GM18858 (cell line): ENCODE results near the gene CPT1C.

Source experiments
- ATAC-seq: cut with Tn5 transposase; IDR thresholded peaks from one replicate; pipeline ENCODE4 v1.9.1; 2021; ENCODE audit not compliant: unreplicated experiment

The CPT1C gene

DNA sequence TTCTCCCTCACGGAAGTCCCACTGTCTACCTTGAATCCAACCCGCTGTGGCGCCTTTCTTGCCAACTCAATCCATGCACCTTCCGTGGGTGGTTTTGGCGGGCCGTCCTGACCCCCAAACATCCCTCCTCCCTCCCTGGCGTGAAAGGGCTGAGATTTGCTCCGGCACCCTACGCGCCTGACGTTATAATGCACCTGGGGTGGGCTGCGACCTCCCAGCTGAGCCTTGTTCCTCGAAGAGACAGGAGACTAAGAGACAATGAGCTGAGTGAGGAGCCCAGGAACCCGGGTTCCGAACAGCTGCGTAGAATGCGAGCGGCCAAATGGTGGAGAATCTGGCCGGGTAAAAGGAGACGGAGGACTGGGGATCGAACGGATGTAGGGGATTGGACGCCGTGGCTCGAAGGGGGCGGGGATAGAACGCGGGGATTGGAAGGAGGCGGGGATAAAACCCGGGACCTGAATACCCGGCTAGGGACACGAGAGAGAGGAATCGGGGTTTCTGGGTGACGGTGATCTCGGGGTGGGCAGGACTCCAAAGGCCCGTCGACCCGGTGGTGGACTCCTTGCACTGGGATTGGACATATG, at the start of gene CPT1C:
CPT1C (plus strand) TSS at position 461 of the 587 bp plus-strand sequence. CDS start 1,137 bp downstream, outside the sequence.
- no peak for ATAC-seq

DNA sequence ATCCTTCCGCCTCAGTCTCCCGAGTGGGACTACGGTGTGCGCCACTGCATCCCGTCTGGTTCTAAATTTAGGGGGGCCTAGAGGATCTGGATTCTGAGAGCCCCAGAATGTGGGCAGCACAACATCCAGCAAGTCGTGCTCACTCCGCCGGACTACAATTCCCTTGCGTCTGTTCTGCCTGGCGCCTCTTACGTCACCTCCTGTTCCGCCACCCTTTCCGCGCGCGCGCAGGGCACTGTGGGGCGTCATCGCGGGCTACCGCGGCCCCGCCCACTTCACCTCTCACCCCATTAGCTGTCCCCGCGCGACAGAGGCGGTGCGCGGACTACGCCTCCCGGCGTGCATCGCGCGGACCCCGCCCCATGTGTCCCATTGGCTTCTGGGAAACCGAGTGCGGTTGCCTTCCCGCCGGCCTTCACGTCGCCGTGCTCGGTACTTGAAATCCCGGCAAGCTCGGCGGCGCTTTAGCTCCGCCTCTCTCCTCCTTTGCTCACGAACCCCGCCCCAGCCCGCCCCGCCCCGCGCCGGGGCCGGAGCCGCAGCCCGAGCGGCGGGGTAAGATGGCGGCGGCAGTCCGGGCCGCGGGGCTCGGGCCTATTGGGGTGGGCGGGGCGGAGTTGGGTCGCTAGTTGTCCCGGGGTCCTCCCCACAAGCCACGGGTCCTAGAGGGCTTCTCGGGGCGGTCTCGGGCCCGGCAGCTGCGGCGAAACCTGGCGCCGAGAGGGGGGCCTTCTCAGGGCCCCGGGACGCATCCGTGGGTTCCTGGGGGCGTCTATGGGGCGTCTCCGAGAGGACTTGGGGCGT, 49.0 kb upstream of the CPT1C start, which contains the start of gene SCAF1:
SCAF1 (plus strand) TSS at position 522 of the 804 bp plus-strand sequence. CDS start 2,818 bp downstream, outside the sequence.
- peak; percentile 50 for ATAC-seq

DNA sequence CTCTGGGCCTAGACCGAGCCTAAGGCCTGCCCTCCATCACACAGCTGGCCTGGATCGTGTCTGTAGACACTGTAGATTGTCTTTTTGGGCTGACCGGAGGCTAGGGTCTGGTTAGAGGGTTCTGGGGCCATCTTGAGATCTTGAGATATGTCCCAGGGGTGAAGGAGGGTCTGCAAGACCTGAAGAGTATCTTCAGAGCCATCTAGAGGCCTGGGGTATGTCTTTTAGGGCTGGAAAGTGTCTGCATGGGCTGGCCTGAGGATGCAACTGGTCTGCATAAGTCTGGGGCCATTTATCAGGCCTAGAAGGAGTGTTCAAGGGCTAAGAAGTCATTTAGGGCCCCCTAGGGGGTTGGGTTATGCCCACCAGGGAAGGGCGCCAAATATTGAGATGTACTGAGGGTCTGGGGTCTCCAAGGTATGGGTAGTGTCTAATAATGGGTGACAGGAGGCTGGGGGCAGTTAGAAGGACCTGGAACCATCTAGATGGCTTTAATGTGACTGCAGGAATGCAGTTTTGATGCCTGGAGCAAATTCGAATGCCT, 48.4 kb upstream of the CPT1C start:
- ATAC-seq = no peak

DNA sequence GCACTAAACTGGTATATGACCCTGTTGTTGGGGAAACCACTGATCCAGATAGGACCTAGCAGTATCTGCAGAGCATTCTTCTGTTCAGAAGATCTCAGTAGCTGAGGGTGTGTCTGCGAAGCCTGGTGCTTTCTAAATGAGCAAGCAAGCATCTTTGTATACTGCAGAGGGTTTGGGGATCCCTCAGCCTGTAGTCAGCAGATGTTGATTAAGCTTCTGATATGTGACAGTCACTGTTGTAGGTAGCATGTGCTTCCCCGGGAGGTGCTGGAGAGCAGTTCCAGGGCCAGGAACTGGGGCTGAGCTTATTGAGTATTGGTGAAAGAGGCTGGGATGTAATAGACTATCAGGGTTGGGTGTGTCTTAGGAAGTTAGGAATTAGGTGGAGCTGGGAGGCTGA, 47.5 kb upstream of the CPT1C start:
- no peak for ATAC-seq

DNA sequence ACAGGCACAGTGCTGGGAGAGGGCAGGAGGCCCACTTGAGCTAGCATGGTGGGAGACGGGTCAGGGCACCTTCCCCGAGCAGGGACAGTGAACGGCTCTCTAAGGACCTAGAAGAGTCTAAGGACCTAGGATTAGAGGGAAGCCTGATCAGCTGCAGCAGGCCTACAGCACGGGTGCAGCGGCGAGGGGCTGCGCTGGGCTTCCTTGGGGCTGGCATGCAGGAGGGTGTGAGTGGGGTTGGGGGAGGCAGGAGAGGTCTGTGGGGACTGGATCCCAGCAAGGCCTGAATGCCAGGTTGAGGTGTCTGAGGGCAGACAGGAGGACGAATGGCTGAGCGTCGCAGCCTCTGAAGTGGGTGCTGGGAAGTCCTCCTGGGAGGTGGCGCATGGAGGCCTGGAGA, 45.3 kb upstream of the CPT1C start:
- ATAC-seq = no peak

DNA sequence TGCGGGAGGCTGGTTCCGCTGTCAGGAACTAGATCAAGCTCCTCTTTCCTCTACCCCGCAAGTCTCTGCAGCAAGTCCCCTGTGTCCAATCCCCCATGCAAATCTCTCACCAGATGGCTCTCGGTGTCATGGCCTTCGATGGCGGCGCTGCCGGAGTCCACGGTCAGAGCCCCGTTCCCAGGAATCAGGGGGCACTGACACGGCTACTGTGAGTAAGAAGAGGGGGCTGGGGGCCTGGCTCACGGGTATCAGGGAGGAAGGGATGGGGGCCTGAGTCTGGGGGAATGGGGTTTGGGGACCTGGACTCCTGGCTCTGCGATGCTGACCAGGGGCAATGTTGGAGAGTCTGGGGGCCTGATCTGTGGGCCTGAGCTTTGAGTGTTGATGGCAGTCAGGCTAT, 44.9 kb upstream of the CPT1C start:
- ATAC-seq = no peak

DNA sequence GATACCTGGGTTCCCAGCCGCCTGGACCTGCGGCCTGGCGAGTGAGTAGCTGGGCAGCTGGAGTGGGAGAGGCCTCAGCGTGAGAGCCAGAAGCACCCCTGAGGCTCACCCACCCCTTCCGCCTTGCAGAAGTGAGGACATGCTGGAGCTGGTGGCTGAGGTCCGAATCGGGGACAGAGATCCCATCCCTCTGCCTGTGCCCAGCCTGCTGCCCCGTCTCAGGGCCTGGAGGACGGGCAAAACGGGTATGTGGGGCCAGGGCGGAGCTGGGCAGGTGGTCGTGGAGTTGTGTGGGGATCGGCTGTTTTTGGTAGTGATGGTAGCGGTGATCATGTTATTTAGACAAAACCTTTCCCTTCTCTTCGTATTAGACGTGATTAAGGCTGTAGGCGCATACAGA, 44.3 kb upstream of the CPT1C start:
- no peak for ATAC-seq

DNA sequence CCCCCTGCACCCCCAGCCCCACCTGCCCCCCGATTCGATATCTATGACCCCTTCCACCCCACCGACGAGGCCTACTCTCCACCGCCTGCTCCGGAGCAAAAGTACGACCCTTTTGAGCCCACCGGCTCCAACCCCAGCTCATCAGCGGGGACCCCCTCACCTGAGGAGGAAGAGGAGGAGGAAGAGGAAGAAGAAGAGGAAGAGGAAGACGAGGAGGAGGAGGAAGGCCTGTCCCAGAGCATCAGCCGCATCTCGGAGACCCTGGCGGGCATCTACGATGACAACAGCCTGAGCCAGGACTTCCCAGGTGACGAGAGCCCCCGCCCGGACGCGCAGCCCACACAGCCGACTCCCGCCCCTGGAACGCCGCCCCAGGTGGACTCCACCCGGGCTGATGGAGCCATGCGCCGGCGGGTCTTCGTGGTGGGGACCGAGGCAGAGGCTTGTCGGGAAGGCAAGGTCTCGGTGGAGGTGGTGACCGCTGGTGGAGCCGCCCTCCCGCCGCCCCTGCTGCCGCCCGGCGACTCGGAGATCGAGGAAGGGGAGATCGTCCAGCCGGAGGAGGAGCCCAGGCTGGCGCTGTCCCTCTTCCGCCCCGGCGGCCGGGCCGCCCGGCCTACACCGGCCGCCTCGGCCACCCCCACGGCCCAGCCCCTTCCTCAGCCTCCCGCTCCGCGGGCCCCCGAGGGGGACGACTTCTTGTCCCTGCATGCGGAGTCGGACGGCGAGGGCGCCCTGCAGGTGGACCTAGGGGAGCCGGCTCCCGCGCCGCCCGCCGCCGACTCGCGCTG, 39.7 kb upstream of the CPT1C start:
- ATAC-seq = no peak

DNA sequence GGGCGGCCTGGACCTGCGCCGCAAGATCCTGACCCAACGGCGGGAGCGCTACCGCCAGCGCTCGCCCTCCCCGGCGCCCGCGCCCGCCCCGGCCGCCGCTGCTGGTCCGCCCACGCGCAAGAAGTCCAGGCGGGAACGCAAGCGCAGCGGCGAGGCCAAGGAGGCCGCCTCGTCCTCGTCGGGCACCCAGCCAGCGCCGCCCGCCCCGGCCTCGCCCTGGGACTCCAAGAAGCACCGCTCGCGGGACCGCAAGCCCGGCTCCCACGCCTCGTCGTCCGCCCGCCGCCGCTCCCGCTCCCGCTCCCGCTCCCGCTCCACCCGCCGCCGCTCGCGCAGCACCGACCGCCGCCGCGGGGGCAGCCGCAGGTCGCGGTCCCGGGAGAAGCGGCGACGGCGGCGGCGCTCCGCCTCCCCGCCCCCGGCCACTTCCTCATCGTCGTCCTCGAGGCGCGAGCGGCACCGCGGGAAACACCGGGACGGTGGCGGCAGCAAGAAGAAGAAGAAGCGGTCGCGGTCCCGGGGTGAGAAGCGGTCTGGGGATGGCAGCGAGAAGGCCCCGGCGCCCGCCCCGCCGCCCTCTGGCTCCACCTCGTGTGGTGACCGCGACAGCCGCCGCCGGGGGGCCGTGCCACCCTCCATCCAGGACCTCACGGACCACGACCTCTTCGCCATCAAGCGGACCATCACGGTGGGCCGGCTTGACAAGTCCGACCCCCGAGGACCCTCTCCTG, 38.9 kb upstream of the CPT1C start:
- ATAC-seq = no peak

DNA sequence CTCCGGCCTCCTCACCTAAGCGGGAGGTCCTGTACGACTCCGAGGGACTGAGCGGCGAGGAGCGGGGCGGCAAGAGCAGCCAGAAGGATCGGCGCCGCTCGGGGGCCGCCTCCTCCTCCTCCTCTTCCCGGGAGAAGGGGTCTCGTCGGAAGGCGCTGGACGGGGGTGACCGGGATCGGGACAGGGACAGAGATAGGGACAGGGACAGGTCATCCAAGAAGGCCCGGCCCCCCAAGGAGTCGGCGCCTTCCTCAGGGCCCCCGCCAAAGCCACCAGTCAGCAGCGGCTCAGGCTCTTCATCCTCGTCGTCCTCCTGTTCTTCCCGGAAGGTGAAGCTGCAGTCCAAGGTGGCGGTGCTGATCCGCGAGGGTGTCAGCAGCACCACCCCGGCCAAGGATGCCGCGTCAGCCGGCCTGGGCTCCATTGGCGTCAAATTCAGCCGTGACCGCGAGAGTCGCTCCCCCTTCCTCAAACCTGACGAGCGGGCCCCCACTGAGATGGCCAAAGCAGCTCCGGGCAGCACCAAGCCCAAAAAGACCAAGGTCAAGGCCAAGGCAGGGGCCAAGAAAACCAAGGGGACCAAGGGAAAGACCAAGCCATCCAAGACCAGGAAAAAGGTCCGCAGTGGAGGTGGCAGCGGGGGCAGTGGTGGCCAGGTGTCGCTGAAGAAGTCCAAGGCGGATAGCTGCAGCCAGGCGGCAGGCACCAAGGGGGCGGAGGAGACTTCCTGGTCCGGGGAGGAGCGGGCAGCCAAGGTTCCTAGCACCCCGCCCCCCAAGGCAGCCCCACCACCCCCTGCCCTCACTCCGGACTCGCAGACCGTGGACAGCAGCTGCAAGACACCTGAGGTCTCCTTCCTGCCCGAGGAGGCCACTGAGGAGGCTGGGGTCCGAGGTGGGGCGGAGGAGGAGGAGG, 38.1 kb upstream of the CPT1C start:
- no peak for ATAC-seq

DNA sequence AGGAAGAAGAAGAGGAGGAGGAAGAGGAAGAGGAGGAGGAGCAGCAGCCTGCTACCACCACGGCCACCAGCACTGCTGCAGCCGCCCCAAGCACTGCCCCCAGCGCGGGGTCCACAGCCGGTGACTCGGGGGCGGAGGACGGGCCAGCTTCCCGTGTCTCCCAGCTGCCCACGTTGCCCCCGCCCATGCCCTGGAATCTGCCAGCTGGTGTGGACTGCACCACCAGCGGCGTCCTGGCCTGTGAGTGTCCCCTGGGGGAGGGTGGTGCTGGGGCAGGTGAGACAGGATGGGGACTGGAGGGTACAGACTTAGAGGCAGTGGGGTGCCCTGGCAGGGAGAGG, 37.5 kb upstream of the CPT1C start:
- no peak for ATAC-seq

DNA sequence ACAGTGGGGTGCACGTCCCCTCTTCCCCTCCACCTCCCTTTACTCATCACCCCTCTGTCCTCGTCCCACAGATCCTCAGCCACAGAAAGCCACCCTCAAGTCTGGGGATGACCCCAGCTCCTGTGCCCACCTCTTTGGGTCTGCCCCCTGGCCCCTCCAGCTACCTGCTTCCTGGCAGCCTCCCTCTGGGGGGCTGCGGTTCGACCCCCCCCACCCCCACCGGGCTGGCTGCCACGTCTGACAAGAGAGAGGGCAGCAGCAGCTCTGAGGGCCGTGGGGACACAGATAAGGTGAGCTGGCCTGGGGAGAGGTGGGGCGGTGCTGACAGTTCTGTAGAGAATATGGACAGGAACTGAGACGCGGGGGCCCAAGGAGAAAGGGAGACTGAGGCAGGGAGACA, 36.3 kb upstream of the CPT1C start:
- no peak for ATAC-seq

DNA sequence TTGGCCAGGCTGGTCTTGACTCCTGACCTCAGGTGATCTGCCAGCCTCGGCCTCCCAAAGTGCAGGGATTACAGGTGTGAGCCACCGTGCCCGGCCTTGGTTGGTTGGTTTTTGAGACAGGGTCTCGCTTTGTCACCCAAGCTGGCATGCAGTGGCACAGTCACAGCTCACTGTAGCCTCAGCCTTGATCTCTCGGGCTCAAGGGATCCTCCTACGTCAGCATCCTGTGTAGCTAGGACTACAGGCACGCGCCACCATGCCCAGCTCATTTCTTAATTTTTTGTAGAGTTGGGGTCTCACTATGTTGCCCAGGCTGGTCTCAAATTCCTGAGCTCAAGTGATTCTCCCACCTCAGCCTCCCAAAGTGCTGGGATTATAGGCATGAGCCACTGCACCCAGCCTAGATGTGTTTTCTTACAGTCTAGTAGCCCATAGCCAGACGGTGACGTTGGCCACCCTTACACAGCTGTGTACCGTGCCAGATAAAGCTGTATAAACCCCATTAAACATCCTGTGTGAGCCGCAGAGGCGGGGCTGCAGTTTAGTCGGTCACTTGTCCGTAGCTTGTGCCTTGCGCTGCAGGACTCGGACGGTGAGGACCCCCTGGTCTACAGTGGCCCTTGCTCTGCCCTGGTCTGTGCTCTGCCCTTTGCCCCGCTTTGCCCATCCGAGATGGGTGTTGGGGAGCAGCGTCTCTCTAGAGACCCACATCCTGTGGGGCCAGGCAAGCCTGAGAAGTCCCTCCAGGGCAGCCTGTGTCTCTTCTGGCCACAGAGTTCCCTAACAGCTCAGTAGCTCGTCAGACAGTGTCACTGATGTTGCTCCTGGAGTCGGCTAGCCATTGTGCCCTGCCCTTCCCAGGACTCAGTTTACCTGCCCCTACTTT, 35.1 kb upstream of the CPT1C start:
- no peak for ATAC-seq

DNA sequence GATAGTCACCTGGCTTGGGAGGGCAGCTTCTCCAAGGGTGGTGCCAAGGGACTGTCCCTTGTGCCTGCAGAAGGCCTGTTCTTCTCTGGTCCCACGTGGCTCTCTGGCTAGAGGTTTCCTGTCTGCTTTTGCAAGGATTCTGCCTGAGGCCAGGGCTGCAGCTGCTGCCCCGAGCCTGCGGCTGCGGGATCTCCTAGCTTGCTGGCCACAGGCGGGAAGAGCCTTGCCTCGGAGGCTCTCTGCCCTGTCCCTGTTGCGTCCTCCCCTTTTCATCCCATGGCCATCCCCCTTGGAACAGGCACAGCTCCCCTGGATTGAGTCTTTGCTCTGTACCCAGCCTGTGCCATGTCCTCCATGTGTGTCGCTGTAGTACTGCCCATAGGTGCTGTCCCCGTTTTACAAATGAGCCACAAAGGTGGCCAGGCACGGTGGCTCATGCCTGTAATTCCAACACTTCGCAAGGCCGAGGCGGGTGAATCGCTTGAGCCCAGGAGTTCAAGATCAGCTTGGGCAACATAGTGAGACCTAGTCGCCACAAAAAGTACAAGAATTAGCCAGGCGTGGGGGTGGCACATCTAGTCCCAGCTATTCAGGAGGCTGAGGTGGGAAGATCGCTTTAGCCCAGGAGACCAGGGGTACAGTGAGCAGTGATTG, 34.3 kb upstream of the CPT1C start:
- no peak for ATAC-seq

DNA sequence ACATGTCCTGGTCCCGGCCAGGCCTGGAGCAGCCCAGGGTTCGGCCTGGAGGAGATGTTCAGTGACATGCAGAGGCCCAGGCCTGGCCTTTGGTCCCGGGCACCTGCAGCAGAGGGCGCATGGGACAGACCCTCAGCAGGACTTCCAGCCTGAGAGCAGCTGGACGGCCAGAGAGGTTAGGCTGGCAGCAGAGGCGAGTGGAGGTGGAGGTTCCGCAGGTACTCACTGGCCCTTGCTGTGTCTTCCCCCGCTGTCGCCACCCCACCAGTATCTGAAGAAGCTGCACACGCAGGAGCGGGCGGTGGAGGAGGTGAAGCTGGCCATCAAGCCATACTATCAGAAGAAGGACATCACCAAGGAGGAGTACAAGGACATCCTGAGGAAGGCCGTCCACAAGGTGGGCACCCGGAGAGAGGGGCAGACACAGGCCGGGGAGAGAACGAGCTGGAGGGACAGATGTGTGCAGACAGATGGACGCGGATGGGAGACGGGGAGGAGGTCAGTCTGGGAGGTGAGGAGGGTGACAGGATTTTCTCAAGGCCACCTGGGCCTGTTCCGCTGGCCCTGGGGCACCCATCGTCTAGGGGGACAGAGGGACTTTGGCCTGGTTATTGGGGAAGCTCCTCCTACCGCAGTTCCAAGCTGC, 33.3 kb upstream of the CPT1C start:
- ATAC-seq = no peak

DNA sequence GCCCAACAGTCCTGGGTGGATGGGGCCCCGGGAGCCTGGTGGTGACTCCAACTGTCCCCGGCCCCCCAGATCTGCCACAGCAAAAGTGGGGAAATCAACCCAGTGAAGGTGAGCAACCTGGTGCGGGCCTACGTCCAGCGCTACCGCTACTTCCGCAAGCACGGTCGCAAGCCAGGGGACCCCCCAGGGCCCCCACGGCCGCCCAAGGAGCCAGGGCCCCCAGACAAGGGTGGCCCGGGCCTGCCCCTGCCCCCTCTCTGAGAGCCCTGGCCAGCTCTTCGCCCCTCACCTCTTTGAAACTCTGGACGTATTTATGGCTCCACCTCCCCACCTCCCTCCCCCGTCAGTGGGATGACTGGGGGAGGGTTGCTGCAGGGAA, 32.8 kb upstream of the CPT1C start:
- ATAC-seq = no peak

DNA sequence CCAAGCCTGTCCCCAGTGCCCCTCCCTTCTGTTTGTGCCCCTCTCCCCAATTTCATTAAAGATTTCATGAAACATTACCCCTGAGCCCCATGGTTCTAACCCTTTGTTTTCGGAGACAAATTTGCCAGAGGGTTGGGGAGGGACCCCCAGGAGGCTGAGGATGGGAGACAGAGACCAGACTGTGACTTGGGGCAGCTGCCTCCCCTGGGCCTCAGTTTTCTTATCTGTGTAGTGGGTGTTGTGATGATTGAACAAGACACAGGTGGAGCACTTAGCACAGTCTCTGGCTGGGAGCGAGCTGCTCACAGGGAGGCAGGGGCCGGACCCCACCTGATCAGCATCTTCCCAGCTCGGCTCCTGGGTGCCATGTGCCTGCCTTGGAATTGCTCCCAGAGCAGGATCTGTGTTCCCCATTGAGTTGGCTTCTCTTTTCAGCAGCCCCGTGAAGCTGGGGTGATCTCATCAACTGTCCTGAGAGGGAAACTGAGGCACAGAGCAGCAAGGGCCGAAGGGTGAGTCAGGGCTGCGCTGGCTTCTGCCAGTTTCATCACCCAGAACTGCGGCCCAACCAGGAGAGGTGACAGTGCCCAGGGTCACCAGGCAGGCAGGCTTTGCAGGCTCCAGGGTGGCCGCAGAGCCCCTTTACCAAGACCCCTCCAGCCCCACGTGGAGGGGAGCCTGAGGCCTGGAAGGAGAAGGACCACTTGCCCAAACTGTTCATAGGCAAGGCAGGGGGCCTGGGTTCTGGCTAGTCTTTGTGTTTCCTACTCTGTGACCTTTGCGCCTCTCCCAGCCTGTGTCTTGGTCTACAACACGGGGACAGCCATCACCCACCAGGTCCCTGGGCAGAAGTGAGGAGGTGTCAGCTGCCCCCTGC, 32.1 kb upstream of the CPT1C start:
- no peak for ATAC-seq
